K562 (cell line): ENCODE measurements around the gene ARHGAP8. TPM values are rescaled to one million over a fixed set of nuclear protein-coding genes. Genes with fewer than 3 reads are reported as not detected.

ENCODE experiments used
- BMI1 ChIP-seq: fragments of 150-350 bp; IDR thresholded peaks from 2 replicates; pipeline ENCODE4 v1.6.1; 2014; ENCODE audit warnings: low read length
- CHD1 ChIP-seq: fragments of 200-600 bp; sonication (generic); IDR thresholded peaks from one replicate; pipeline ENCODE4 v1.6.1; 2012; ENCODE audit warnings: mild to moderate bottlenecking, moderate library complexity, low read length, inconsistent platforms
- ILK ChIP-seq: fragments of 450-650 bp; IDR thresholded peaks from 2 replicates; pipeline ENCODE4 v1.6.1; 2016; ENCODE audit warnings: missing genetic modification characterization, low read depth, mild to moderate bottlenecking, missing compliant biosample characterization, moderate library complexity, borderline replicate concordance
- MEF2D ChIP-seq: conservative IDR thresholded peaks from 2 replicates; pipeline ENCODE4 v1.6.1; 2016; ENCODE audit warnings: low read depth, missing genetic modification characterization, missing compliant biosample characterization
- MTA1 ChIP-seq: fragments of 450-650 bp; IDR thresholded peaks from 2 replicates; pipeline ENCODE4 v1.6.1; 2017; ENCODE audit warnings: borderline replicate concordance
- NR0B1 ChIP-seq: fragments of 450-650 bp; IDR thresholded peaks from one replicate; pipeline ENCODE4 v1.6.1; 2018; ENCODE audit warnings: mild to moderate bottlenecking, moderate library complexity; ENCODE audit not compliant: partially characterized antibody
- STAT5B ChIP-seq: fragments of 250-450 bp; sonication (Bioruptor Pico); IDR thresholded peaks from 2 replicates; pipeline ENCODE4 v1.8.0; 2021; ENCODE audit warnings: mild to moderate bottlenecking, inconsistent platforms
- polyA plus RNA-seq, 8 experiments: library from polyadenylated mRNA; depleted of rRNA in 4 of 8; stranded (reverse) in 5 of 8; unstranded in 3 of 8; fragments of >200 nt; fragmentation: Nextera tagmentation in 2 of 8; fragmentation: Illumina TruSeq in 1 of 8; extraction: Ambion mirVana in 2 of 8; extraction: Trizol in 1 of 8; gene quantifications; 2 replicates each; pipeline versions ENCODE4 v1.2.1 to v1.2.3, GENCODE V29; 2011 to 2014; ENCODE audit warnings: inconsistent platforms in 1 of 8, missing spikeins in 1 of 8
- total RNA-seq, 7 experiments: library from RNA; depleted of rRNA in 6 of 7; stranded (reverse); fragments of >200 nt in 6 of 7; fragmentation: Illumina TruSeq in 2 of 7; extraction: Trizol in 2 of 7; gene quantifications; 2 replicates each; pipeline versions ENCODE4 v1.2.1 to v1.2.3, GENCODE V29; 2011 to 2021; ENCODE audit warnings: low replicate concordance in 1 of 7
- TF ChIP-seq, protein P1 (sequence below): fragments of 450-650 bp; formaldehyde crosslinking; IDR thresholded peaks from 2 replicates; pipeline ENCODE4 v1.4.0; 2020; ENCODE audit warnings: mild to moderate bottlenecking, mixed read lengths
- TF ChIP-seq, protein P2 (sequence below), 2 experiments: fragments of 450-650 bp; IDR thresholded peaks; 2 replicates each; pipeline ENCODE4 v1.6.1; 2016
- TF ChIP-seq, protein P3 (sequence below): fragments of 450-650 bp; IDR thresholded peaks from 2 replicates; pipeline ENCODE4 v1.7.0; 2016; ENCODE audit warnings: borderline replicate concordance

ARHGAP8 gene
- total and polyA plus RNA-seq, 9 of the 15 experiments (the other 6 are each of a cell fraction or from before 2014, with no cell fraction given), result 0.15 to 2.2 (median 0.62) TPM

DNA sequence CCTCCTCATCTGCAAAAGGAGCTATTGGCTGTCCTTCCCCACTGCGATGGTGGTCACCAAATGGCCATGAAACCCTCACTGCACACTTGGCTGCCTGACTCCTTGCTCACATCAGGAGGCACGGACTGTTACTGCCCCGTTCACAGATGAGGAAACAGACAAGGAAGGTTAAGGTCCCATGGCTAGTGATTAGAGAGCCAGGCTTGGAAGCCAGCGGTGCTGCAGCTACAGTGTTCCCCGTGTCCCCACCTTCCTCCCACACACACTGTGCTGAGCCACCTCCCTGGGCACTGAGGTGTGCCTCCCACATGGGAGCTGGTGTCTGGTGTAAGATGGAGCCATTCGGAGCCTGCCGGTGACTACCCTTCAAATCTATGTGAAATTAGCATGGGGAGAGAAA is 2.6 kb downstream of the ARHGAP8 start (continued):
- no peak for TF ChIP-seq NR0B1
- TF ChIP-seq, protein P1, sequence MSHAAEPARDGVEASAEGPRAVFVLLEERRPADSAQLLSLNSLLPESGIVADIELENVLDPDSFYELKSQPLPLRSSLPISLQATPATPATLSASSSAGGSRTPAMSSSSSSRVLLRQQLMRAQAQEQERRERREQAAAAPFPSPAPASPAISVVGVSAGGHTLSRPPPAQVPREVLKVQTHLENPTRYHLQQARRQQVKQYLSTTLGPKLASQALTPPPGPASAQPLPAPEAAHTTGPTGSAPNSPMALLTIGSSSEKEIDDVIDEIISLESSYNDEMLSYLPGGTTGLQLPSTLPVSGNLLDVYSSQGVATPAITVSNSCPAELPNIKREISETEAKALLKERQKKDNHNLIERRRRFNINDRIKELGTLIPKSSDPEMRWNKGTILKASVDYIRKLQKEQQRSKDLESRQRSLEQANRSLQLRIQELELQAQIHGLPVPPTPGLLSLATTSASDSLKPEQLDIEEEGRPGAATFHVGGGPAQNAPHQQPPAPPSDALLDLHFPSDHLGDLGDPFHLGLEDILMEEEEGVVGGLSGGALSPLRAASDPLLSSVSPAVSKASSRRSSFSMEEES (CRISPR knock-in tag), result no peak
- no peak for TF ChIP-seq ILK (tag)
- no peak for TF ChIP-seq MEF2D (tag)
- no peak for TF ChIP-seq CHD1
- no peak for TF ChIP-seq BMI1
- TF ChIP-seq STAT5B (CRISPR knock-in tag), result no peak
- TF ChIP-seq, protein P2, sequence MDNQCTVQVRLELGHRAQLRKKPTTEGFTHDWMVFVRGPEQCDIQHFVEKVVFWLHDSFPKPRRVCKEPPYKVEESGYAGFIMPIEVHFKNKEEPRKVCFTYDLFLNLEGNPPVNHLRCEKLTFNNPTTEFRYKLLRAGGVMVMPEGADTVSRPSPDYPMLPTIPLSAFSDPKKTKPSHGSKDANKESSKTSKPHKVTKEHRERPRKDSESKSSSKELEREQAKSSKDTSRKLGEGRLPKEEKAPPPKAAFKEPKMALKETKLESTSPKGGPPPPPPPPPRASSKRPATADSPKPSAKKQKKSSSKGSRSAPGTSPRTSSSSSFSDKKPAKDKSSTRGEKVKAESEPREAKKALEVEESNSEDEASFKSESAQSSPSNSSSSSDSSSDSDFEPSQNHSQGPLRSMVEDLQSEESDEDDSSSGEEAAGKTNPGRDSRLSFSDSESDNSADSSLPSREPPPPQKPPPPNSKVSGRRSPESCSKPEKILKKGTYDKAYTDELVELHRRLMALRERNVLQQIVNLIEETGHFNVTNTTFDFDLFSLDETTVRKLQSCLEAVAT (IDR thresholded peaks at IDR 0.05), result no peak
- TF ChIP-seq, protein P3, sequence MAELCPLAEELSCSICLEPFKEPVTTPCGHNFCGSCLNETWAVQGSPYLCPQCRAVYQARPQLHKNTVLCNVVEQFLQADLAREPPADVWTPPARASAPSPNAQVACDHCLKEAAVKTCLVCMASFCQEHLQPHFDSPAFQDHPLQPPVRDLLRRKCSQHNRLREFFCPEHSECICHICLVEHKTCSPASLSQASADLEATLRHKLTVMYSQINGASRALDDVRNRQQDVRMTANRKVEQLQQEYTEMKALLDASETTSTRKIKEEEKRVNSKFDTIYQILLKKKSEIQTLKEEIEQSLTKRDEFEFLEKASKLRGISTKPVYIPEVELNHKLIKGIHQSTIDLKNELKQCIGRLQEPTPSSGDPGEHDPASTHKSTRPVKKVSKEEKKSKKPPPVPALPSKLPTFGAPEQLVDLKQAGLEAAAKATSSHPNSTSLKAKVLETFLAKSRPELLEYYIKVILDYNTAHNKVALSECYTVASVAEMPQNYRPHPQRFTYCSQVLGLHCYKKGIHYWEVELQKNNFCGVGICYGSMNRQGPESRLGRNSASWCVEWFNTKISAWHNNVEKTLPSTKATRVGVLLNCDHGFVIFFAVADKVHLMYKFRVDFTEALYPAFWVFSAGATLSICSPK, result no peak
- no peak for TF ChIP-seq MTA1
